Stimulated activated CD8-positive, alpha-beta memory T cell treated with anti-CD3 and anti-CD28 coated beads, Interleukin-4, amount 100 ng/mL, for 24 hours (primary cell): ENCODE results near the gene GNAL.
"Not testable (repeated sequence)": the region's sequence is repeated elsewhere in the genome, so short reads cannot be mapped to it uniquely, and the experiment has no call there.

ENCODE experiments used
- DNase-seq: peaks from one replicate; pipeline ENCODE4 v3.0.0-alpha.2; 2020; ENCODE audit warnings: low read depth

The GNAL gene

DNA sequence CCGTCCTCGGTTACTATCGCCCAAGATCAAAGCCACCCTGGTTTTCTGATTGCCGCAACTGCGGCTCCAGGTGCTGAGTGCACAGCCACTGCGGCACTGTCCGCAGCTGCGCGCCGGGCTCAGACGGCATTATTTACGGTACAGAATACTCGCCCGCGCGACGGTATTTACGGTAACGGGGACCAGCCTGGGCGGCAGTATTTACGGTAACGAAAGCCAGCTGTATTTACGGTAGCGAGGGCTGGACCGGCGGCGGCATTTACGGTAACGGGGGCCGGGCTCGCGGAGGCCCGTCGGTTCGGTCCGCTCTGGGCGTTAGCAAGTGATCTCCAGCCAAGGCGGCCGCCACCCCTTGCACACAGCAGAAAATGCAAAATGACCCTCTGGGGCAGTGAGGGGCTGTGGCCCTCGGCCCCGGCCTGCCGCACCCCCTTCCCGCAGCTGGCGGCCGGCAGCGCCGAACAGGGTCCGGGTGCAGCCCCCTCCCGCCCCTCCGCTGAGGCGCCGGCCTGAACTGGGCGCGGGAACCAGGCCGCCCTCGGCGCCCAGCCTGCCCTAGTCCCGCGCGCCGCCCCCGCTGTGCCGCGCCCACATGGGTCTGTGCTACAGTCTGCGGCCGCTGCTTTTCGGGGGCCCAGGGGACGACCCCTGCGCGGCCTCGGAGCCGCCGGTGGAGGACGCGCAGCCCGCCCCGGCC lies at the start of gene GNAL:
Gene GNAL, plus strand, starts transcription at position 293 of the 697 bp plus-strand sequence. Its CDS starts 300 bp downstream, at position 593.
- peak; percentile 36 for DNase-seq

DNA sequence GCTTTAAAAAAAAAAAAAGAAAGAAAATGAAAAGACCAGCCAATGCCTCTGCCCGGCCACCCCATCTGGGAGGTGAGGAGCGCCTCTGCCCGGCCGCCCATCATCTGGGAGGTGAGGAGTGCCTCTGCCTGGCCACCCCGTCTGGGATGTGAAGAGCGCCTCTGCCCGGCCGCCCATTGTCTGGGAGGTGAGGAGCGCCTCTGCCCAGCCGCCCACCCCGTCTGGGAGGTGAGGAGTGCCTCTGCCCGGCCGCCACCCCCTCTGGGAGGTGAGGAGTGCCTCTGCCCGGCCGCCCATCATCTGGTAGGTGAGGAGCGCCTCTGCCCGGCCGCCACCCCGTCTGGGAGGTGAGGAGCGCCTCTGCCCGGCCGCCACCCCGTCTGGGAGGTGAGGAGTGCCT lies 41.8 kb upstream of the GNAL start:
- not testable (repeated sequence) for DNase-seq

- DNase-seq: not testable (repeated sequence)
These were observed 41.3 kb upstream of the GNAL start for GRCh38 chr18:11647804-11648203.

DNA sequence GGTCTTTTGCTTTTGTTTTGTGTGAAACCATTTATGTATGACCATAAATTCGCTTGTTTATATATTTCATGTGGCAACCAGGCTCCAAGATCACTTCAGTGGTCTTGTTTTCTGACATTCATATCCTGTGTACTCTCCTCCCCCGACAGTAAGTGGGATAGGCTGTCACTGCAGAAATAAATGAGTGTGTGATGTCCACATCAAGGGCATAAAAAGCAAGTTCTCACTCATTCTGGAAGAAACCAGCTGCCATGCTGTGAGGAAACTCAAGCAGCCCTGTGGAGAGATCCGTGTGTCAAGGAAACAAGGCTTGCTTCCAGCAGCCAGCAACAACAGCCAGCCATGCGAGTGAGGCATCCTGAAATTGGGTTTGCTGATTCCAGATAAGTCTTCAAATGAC lies 39.2 kb upstream of the GNAL start:
- DNase-seq: no peak

DNA sequence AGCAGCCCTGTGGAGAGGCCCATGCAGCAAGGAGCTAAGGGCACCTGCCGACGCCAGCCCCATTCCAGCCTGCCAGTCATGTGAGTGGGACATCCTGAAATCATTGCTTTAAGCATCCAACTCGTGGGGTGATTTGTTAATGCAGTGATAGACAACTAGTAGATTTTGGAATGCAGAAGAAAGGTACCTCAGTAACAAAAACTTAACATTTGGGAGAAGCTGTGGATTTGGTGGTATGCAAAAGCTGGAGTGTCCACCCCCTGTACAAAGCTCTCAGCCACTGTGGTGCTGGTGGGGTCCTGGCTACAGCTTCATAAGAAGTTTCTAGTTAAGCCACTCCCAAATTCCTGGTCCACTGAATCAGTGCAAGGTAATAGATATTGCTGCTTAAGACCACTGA lies 37.2 kb upstream of the GNAL start:
- no peak for DNase-seq

DNA sequence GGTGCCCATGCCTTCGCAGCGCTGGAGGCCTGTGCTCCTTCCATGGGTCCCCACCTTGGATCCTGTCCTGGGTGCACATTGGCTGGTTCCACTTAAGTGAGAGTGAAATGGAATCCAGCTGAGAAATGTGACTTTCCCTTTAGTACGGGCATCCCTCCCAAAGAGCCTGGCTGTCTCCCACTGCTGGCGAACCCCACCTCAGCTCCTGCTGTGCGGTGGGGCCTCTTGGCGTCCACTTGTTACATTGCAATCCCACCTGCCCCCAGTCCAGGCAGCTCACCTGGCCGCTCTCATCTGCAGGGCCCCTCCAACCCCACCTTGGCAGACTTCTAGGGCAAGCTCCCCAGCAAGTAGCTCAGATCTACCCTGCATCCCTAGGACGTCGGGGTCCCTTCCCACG lies 35.5 kb upstream of the GNAL start:
- no peak for DNase-seq

- DNase-seq: peak; percentile 28
These were observed 34.1 kb upstream of the GNAL start for GRCh38 chr18:11654736-11655605.

DNA sequence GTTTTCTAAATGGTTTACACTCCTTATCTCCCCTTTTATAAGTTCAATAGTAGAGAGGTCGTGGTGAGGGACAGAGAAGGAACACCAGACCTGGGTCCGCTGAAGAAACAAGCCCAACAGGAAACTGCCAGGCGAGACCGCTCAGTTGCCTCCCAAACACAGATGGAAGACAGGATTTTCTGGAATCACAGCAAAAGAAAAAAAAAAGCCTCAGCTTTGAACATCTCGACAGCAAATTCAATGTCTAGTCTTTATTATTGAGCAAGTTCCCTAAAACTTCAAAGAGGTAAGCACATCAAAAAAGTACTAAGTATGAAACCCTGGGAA lies 33.5 kb upstream of the GNAL start:
- DNase-seq: no peak

- DNase-seq: no peak
These were observed 31.9 kb upstream of the GNAL start for GRCh38 chr18:11657152-11657551.

DNA sequence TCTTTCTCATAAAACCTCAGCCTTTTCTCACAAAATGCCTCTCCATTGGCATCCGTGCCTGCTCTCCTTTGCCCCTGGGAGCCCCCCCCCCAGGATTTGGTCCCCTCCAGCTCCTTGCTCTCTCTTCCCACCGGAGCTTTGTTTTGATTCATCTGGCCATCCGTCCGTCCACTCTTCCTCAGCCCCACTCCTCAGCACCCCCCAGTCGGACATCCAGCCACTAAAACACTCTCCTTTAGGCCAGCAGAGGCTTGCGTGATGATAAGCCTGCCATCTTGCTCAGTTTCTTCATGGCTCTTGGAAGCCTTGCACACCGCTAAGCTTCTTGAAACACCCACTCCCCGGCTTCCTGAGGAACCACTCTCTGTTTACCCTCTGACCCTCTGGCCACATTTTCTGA lies 31.5 kb upstream of the GNAL start:
- DNase-seq: no peak

DNA sequence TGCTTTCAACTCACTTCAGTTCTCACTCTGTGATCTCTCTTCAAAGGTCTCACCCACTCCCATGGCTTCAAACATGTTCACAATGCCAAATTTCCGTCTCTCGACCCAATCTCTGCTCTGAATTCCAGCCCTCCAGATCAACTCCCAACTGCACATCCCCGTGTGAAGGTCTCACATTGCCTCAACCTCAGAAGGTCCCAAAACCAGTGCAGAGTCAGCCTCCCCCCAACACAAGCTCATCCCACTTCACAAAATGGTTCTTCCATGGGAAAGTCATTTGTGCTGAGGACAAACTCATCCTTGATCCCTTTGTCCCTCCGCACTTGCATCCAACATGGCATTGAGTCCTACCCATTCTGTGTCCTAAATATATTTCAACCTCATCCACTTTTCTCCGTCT lies 31.0 kb upstream of the GNAL start:
- DNase-seq: no peak

- no peak for DNase-seq
These were observed 30.1 kb upstream of the GNAL start for GRCh38 chr18:11658989-11659388.

DNA sequence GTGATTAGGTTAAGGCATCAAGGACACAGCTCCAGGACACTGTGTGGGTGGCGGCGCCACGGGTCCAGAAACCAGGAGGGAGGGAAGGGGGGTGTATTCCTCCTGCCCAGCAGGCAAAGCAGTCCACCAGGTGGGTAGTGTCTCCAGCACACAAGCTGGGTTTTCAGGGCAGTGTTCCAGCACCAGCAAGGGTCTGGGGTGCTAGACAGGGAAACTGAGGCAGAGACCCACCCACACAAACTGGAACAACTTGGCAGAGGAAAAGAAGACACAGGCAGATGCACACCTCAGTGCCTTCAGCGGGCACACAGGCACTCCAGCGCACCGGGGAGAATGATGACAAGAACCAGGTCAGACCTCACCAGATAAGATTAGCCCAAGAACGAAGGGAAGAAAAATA lies 28.4 kb upstream of the GNAL start:
- DNase-seq: no peak

DNA sequence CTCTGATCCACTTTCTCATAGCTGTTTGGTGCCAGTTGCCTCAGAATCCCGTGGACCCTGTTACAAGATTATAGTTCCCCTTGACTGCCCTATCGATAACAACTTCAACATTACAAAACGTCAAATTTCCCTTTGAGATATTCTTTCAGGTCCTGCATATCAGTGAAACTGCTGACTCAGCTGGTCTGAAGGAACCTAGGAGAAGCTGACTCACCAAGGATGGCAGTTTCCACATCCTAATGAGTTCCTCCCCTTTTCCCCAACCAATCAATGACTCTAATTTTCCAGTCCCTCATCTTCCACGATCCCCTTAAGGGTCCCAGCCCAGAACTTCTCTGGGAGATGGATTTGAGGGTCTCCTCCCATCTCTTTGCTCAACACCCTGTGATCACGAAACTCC lies 27.6 kb upstream of the GNAL start:
- no peak for DNase-seq

- no peak for DNase-seq
These were observed 25.5 kb upstream of the GNAL start for GRCh38 chr18:11663439-11664029.

DNA sequence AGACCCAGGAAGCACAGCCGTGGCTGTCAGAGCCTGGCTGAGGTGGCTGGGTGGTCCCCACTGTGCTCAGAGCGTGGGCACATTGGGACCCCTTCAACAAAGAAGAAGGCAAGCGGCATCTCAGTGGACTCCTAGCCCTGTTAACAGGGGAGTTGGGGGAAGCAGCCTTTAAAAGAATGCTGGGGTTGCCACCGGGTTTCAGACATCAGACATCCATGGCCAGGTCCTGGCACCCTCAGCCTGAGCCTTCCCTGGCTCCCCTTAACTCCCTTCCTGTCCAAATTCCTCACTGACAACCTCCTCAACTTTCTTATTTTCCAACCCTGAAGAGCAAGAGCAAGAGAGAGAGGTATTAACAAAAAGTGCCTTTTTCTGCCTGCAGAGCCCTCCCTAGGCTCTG lies 24.8 kb upstream of the GNAL start:
- DNase-seq: no peak

GRCh38 chr18:11665146-11665545 lies 23.9 kb upstream of the GNAL start:
- no peak for DNase-seq

DNA sequence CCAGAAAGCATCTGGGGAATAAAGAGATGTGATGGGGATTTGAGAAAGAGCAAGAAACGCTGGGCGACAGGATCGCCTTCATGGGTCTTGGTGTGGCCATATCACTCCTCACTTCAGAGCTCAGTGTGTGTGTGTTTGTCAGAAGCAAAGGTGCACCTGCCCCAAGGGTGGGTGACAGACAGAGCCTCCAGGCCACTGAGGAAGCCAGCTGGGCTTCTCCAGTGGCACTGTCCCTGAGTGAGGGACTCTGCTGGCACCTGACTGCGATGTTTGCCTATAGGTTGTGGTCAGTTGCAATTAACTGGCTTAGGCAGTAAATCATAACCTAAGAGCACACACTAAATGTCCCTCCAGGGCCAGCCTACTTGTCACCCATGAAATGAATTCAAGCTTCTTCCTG lies 23.5 kb upstream of the GNAL start:
- DNase-seq: no peak

DNA sequence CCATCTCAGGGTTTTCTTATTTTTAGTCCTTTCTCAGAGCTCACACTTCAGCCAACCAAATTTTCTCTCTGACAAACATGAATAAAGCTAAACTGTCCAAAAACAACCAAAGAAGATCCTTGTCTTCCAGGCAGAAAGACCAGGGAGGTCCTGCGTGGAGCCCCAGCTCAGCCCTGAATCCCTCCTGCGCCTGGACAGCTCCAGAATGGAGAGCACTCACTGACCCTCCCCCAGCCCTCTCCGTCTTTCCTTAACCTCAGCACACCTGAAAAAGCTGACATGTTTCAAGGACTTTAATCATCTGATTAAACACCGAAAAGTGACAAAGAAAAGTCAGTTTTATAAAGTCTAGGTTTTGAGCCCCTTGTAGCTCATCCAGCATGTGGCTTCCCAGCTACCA lies 22.9 kb upstream of the GNAL start:
- DNase-seq: no peak

GRCh38 chr18:11666831-11667230 lies 22.2 kb upstream of the GNAL start:
- DNase-seq: no peak

DNA sequence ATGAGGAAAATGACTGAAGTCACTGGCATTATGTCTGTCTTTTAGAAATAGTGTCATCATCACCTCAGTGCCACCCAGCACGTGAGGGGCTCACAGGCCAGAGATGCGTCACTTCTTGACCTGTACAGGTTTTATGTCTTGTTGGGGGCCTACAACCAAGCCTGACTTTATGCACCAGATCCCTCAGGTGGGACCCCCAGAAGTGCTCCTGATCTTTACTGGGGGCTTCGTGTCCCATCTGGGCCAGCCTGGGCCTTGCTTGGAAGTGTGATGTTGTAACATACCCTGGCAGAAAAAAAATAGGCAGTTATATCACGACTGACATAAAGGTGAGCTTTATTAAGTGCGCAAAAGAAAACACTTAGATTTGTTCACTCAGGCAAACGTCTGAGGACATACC lies 21.5 kb upstream of the GNAL start:
- no peak for DNase-seq

DNA sequence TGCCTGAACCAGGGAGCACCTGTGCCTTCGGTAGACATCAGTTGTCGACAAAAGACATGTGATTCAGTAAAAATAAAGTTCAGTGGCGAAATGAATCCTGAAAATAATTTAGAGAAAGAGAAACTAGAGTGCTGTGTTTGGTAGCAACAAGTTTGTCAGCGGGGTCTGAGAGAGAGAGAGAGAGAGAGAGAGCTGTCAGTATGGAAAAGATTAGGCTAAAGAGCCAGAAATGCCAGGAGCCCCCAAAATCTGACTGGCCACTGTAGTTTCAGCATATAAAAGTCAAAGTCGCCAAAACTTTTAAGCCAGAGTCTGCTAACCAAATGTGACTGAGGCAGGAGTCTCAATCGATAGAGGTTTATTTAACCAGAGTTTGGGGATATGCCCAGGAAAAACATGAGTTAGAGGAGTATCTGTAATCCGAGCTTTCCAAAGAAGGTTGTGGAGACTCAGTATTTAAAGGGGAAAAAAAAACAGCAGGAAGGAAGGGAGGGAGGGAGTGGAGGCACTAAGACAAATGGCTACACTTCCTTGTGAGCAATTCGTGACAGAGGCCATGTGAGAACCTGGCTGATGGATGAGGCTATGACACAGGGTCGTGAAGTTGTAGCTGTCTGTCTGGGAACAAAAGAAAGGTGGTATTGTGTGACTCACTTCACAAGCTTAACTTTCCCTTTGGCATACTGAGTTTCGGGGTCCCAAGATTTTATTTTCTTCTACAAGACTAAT lies 20.5 kb upstream of the GNAL start:
- DNase-seq: no peak
